GM12878 (cell line): ENCODE results near the gene ZSCAN32. TPM values are rescaled to one million over a fixed set of nuclear protein-coding genes. Genes with fewer than 3 reads are reported as not detected.
A peak's percentile ranks its signal among the peaks of the same experiment; 100 is the strongest.

ENCODE experiments used
- BCL11A ChIP-seq: IDR thresholded peaks from 2 replicates; pipeline ENCODE4 v1.6.1; 2011; ENCODE audit warnings: low read depth, low read length
- BRCA1 ChIP-seq: IDR thresholded peaks from 2 replicates; pipeline ENCODE4 v1.6.1; 2011; ENCODE audit warnings: low read depth, low read length, improper control_type of control experiment
- CBX5 ChIP-seq: sonication (generic); IDR thresholded peaks from 2 replicates; pipeline ENCODE4 v1.6.1; 2016; ENCODE audit warnings: low read depth, moderate library complexity, mild to moderate bottlenecking, inconsistent platforms
- CHD4 ChIP-seq: fragments of 200-600 bp; sonication (generic); IDR thresholded peaks from 2 replicates; pipeline ENCODE4 v1.6.1; 2016; ENCODE audit warnings: mild to moderate bottlenecking
- CREB1 ChIP-seq: IDR thresholded peaks from 2 replicates; pipeline ENCODE4 v1.6.1; 2012; ENCODE audit warnings: low read depth, mild to moderate bottlenecking, inconsistent platforms
- HDAC2 ChIP-seq: fragments of 200-600 bp; sonication (generic); IDR thresholded peaks from 2 replicates; pipeline ENCODE4 v1.6.1; 2017
- IKZF1 ChIP-seq: fragments of 450-650 bp; conservative IDR thresholded peaks from 2 replicates; pipeline ENCODE4 v1.6.1; 2017; ENCODE audit warnings: antibody characterized with exemption, mild to moderate bottlenecking
- LARP7 ChIP-seq: fragments of 450-650 bp; IDR thresholded peaks from 2 replicates; pipeline ENCODE4 v1.6.1; 2017; ENCODE audit warnings: mild to moderate bottlenecking
- MEF2A ChIP-seq: IDR thresholded peaks from 2 replicates; pipeline ENCODE4 v1.6.1; 2011; ENCODE audit warnings: low read depth, mild to moderate bottlenecking, low read length, moderate library complexity; ENCODE audit not compliant: insufficient read depth
- MLLT1 ChIP-seq: fragments of 450-650 bp; IDR thresholded peaks from 2 replicates; pipeline ENCODE4 v1.6.1; 2016; ENCODE audit warnings: mild to moderate bottlenecking
- MTA3 ChIP-seq: IDR thresholded peaks from 2 replicates; pipeline ENCODE4 v1.6.1; 2012; ENCODE audit warnings: low read length, inconsistent platforms, borderline replicate concordance
- PAX5 ChIP-seq: IDR thresholded peaks from 2 replicates; pipeline ENCODE4 v1.6.1; 2011; ENCODE audit warnings: low read depth, low read length, borderline replicate concordance
- POLR2AphosphoS2 ChIP-seq: IDR thresholded peaks from 2 replicates; pipeline ENCODE4 v1.6.1; 2011; ENCODE audit warnings: low read depth, mild to moderate bottlenecking, low read length, improper control_type of control experiment, moderate library complexity
- PRDM15 ChIP-seq: fragments of 450-650 bp; formaldehyde crosslinking; IDR thresholded peaks from 2 replicates; pipeline ENCODE4 v1.4.0; 2020; ENCODE audit warnings: mild to moderate bottlenecking, moderate library complexity
- RUNX3 ChIP-seq: IDR thresholded peaks from 2 replicates; pipeline ENCODE4 v1.6.1; 2012; ENCODE audit warnings: low read length, inconsistent platforms
- SMARCA5 ChIP-seq: fragments of 450-650 bp; IDR thresholded peaks from 2 replicates; pipeline ENCODE4 v1.6.1; 2017; ENCODE audit warnings: mild to moderate bottlenecking
- SREBF2 ChIP-seq: IDR thresholded peaks from 2 replicates; pipeline ENCODE4 v1.6.1; 2012; ENCODE audit warnings: mild to moderate bottlenecking, low read length
- STAT1 ChIP-seq: fragments of 450-650 bp; conservative IDR thresholded peaks from 2 replicates; pipeline ENCODE4 v1.6.1; 2014; ENCODE audit warnings: antibody characterized with exemption, mild to moderate bottlenecking
- TAF1 ChIP-seq: IDR thresholded peaks from 2 replicates; pipeline ENCODE4 v1.6.1; 2011; ENCODE audit warnings: mild to moderate bottlenecking, low read depth, low read length, borderline replicate concordance
- TBL1XR1 ChIP-seq: IDR thresholded peaks from 2 replicates; pipeline ENCODE4 v1.6.1; 2012; ENCODE audit warnings: low read depth, low read length, improper control_type of control experiment
- ZNF207 ChIP-seq: fragments of 450-650 bp; IDR thresholded peaks from 2 replicates; pipeline ENCODE4 v1.6.1; 2014; ENCODE audit warnings: antibody characterized with exemption, mild to moderate bottlenecking, borderline replicate concordance
- ZNF24 ChIP-seq: fragments of 450-650 bp; IDR thresholded peaks from 2 replicates; pipeline ENCODE4 v1.6.1; 2017; ENCODE audit warnings: antibody characterized with exemption, mild to moderate bottlenecking
- ZNF622 ChIP-seq: fragments of 450-650 bp; IDR thresholded peaks from 2 replicates; pipeline ENCODE4 v1.6.1; 2017; ENCODE audit warnings: mild to moderate bottlenecking, inconsistent platforms
- ZSCAN29 ChIP-seq: fragments of 450-650 bp; IDR thresholded peaks from 2 replicates; pipeline ENCODE4 v1.6.1; 2017; ENCODE audit warnings: mild to moderate bottlenecking, moderate library complexity
- polyA plus RNA-seq, 11 experiments: library from polyadenylated mRNA; depleted of rRNA in 4 of 11; unstranded in 6 of 11; stranded (reverse) in 5 of 11; fragments of >200 nt; fragmentation: Nextera tagmentation in 4 of 11; fragmentation: Illumina TruSeq in 1 of 11; extraction: Ambion mirVana in 4 of 11; extraction: Trizol in 1 of 11; gene quantifications; 1 replicate in 1 of 11; 2 replicates in 10 of 11; pipeline versions ENCODE4 v1.2.1 to v1.2.3, GENCODE V29; 2011 to 2016; ENCODE audit warnings: inconsistent platforms in 2 of 11, missing spikeins in 2 of 11, low read depth in 1 of 11
- total RNA-seq, 4 experiments: library from RNA; depleted of rRNA in 3 of 4; stranded (reverse); fragments of >200 nt in 3 of 4; fragmentation: Illumina TruSeq in 1 of 4; extraction: Trizol in 1 of 4; gene quantifications; 2 replicates each; pipeline versions ENCODE4 v1.2.1 to v1.2.3, GENCODE V29; 2013 to 2021
- TF ChIP-seq, protein P1 (sequence below): IDR thresholded peaks from 2 replicates; pipeline ENCODE4 v1.6.1; 2011; ENCODE audit warnings: borderline replicate concordance, low read depth, mild to moderate bottlenecking, moderate library complexity, low read length; ENCODE audit not compliant: insufficient read depth, poor library complexity, severe bottlenecking

The ZSCAN32 gene
- total and polyA plus RNA-seq, 10 of the 15 experiments (the other 5 are each of a cell fraction or from before 2014, with no cell fraction given) = 9.6 to 23.8 (median 15.5) TPM

GRCh38 chr16:3443108-3444031, 42.6 kb upstream of the ZSCAN32 start, which contains the start of the genes NAA60 and ZNF597 (continued):
- no peak for TF ChIP-seq ZNF207
- TF ChIP-seq CBX5 = no peak
- TF ChIP-seq PRDM15 = no peak
- no peak for TF ChIP-seq STAT1
- TF ChIP-seq TAF1 = peak; percentile 95
- TF ChIP-seq MLLT1 = no peak
- TF ChIP-seq RUNX3 = 0 out of 2 replicates have a peak, but pooled peaks have one; percentile 23
- no peak for TF ChIP-seq ZSCAN29
- no peak for TF ChIP-seq MEF2A
- TF ChIP-seq POLR2AphosphoS2 = no peak
- TF ChIP-seq HDAC2 = no peak
- TF ChIP-seq CREB1 = 0 out of 2 replicates have a peak, but pooled peaks have one; percentile 19
- TF ChIP-seq CHD4 = no peak
- no peak for TF ChIP-seq LARP7
- TF ChIP-seq BCL11A = no peak
- no peak for TF ChIP-seq PAX5
- no peak for TF ChIP-seq ZNF622
- peak; percentile 33; the same call in 1 of the 2 replicates for TF ChIP-seq IKZF1
- TF ChIP-seq ZNF24 = no peak
- TF ChIP-seq, protein P1, sequence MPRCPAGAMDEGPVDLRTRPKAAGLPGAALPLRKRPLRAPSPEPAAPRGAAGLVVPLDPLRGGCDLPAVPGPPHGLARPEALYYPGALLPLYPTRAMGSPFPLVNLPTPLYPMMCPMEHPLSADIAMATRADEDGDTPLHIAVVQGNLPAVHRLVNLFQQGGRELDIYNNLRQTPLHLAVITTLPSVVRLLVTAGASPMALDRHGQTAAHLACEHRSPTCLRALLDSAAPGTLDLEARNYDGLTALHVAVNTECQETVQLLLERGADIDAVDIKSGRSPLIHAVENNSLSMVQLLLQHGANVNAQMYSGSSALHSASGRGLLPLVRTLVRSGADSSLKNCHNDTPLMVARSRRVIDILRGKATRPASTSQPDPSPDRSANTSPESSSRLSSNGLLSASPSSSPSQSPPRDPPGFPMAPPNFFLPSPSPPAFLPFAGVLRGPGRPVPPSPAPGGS = no peak
- no peak for TF ChIP-seq TBL1XR1
- no peak for TF ChIP-seq SREBF2
- no peak for TF ChIP-seq MTA3
- TF ChIP-seq BRCA1 = no peak
- TF ChIP-seq SMARCA5 = no peak
